GM23338 (cell line): ENCODE measurements around the gene UAP1. TPM values are rescaled to one million over a fixed set of nuclear protein-coding genes. Genes with fewer than 3 reads are reported as not detected.

Experiments used
- ATAC-seq: fragments of 200-7000 bp; cut with Tn5 transposase; 3 replicates; pipeline ENCODE4 v1.9.1; 2020
- DNase-seq: peaks from one replicate; pipeline ENCODE4 v3.0.0-alpha.2; 2015; ENCODE audit warnings: low spot score
- H2AFZ ChIP-seq: fragments of 200-600 bp; sonication (generic); 2 replicates; pipeline ENCODE4 v1.8.0; 2016; ENCODE audit warnings: antibody characterized with exemption, mild to moderate bottlenecking, moderate library complexity
- H3F3A ChIP-seq: fragments of 200-600 bp; sonication (generic); replicated peaks from 2 replicates; pipeline ENCODE4 v1.8.0; 2017; ENCODE audit warnings: antibody characterized with exemption, mixed run types, low read depth
- H3K27ac ChIP-seq: fragments of 200-600 bp; sonication (generic); 2 replicates; pipeline ENCODE4 v1.6.1; 2016; ENCODE audit warnings: low read depth
- H3K27me3 ChIP-seq: fragments of 200-600 bp; sonication (generic); 2 replicates; pipeline ENCODE4 v1.8.0; 2016; ENCODE audit warnings: mild to moderate bottlenecking, mixed run types, moderate library complexity; ENCODE audit not compliant: insufficient read depth
- H3K36me3 ChIP-seq: fragments of 200-600 bp; sonication (generic); 2 replicates; pipeline ENCODE4 v1.8.0; 2016; ENCODE audit warnings: mild to moderate bottlenecking; ENCODE audit not compliant: insufficient read depth
- H3K4me1 ChIP-seq: fragments of 200-600 bp; sonication (generic); 2 replicates; pipeline ENCODE4 v1.8.0; 2016; ENCODE audit warnings: mild to moderate bottlenecking, moderate library complexity; ENCODE audit not compliant: insufficient read depth
- H3K4me2 ChIP-seq: fragments of 200-600 bp; sonication (generic); 2 replicates; pipeline ENCODE4 v1.7.1; 2017; ENCODE audit warnings: mixed run types
- H3K4me3 ChIP-seq: fragments of 200-600 bp; sonication (generic); 2 replicates; pipeline ENCODE4 v1.6.1; 2016; ENCODE audit warnings: mixed run types
- H3K79me2 ChIP-seq: fragments of 200-600 bp; sonication (generic); replicated peaks from 2 replicates; pipeline ENCODE4 v1.8.0; 2017; ENCODE audit warnings: mild to moderate bottlenecking; ENCODE audit not compliant: insufficient read depth
- H3K9me2 ChIP-seq: fragments of 200-600 bp; sonication (generic); 2 replicates; pipeline ENCODE4 v1.8.0; 2017; ENCODE audit not compliant: insufficient read depth
- H4K20me1 ChIP-seq: fragments of 200-600 bp; sonication (generic); replicated peaks from 2 replicates; pipeline ENCODE4 v1.8.0; 2017; ENCODE audit warnings: mild to moderate bottlenecking; ENCODE audit not compliant: insufficient read depth
- H3K27ac Mint-ChIP-seq: 2 replicates; pipeline ENCODE4 v1.8.0; 2020; ENCODE audit warnings: inconsistent platforms, mild to moderate bottlenecking, moderate library complexity, mixed read lengths
- H3K27me3 Mint-ChIP-seq: 3 replicates; pipeline ENCODE4 v1.8.0; 2022; ENCODE audit warnings: low read depth, mild to moderate bottlenecking, moderate library complexity, mixed read lengths, inconsistent platforms; ENCODE audit not compliant: insufficient read depth, poor library complexity
- H3K36me3 Mint-ChIP-seq: 3 replicates; pipeline ENCODE4 v1.8.0; 2021; ENCODE audit warnings: low read depth, mild to moderate bottlenecking, inconsistent platforms, moderate library complexity, mixed read lengths
- H3K4me1 Mint-ChIP-seq: 3 replicates; pipeline ENCODE4 v1.8.0; 2020; ENCODE audit warnings: mild to moderate bottlenecking, inconsistent platforms, mixed read lengths
- H3K4me3 Mint-ChIP-seq: 3 replicates; pipeline ENCODE4 v1.8.0; 2021; ENCODE audit warnings: moderate library complexity, mild to moderate bottlenecking, inconsistent platforms, mixed read lengths
- H3K9me3 Mint-ChIP-seq: 3 replicates; pipeline ENCODE4 v1.8.0; 2020; ENCODE audit warnings: moderate library complexity, mild to moderate bottlenecking, inconsistent platforms, mixed read lengths
- CREB1 ChIP-seq: fragments of 250-450 bp; sonication (Bioruptor Pico); IDR thresholded peaks from 2 replicates; pipeline ENCODE4 v1.5.0; 2020; ENCODE audit warnings: low read depth, mild to moderate bottlenecking, moderate library complexity
- EZH2 ChIP-seq: fragments of 200-600 bp; sonication (generic); IDR thresholded peaks from one replicate; pipeline ENCODE4 v1.8.0; 2017; ENCODE audit warnings: antibody characterized with exemption, mild to moderate bottlenecking, low read depth; ENCODE audit not compliant: unreplicated experiment
- EZH2phosphoT487 ChIP-seq: fragments of 200-600 bp; sonication (generic); IDR thresholded peaks from one replicate; pipeline ENCODE4 v1.8.1; 2018; ENCODE audit warnings: antibody characterized with exemption; ENCODE audit not compliant: unreplicated experiment
- JUNB ChIP-seq: IDR thresholded peaks from one replicate; pipeline ENCODE4 v1.6.1; 2016; ENCODE audit warnings: antibody characterized with exemption; ENCODE audit not compliant: unreplicated experiment
- NANOG ChIP-seq: IDR thresholded peaks from 2 replicates; pipeline ENCODE4 v1.6.1; 2016; ENCODE audit warnings: antibody characterized with exemption, borderline replicate concordance
- POLR2AphosphoS5 ChIP-seq: IDR thresholded peaks from 2 replicates; pipeline ENCODE4 v1.6.1; 2016; ENCODE audit warnings: antibody characterized with exemption, low read depth
- STAT1 ChIP-seq: IDR thresholded peaks from one replicate; pipeline ENCODE4 v1.6.1; 2016; ENCODE audit warnings: antibody characterized with exemption; ENCODE audit not compliant: unreplicated experiment
- ZNF114 ChIP-seq: fragments of 250-450 bp; sonication (Bioruptor Pico); IDR thresholded peaks from 2 replicates; pipeline ENCODE4 v1.5.0; 2020; ENCODE audit warnings: mild to moderate bottlenecking, moderate library complexity
- ZNF331 ChIP-seq: fragments of 250-450 bp; sonication (Bioruptor Pico); IDR thresholded peaks from 2 replicates; pipeline ENCODE4 v1.5.0; 2020; ENCODE audit warnings: low read depth, mild to moderate bottlenecking, moderate library complexity
- polyA plus RNA-seq: library from polyadenylated mRNA; unstranded; fragments of >200 nt; fragmentation: Nextera tagmentation; extraction: Ambion mirVana; gene quantifications from 2 replicates; pipeline ENCODE4 v1.2.1, GENCODE V29; 2016
- total RNA-seq: library from RNA; depleted of rRNA; stranded (reverse); fragments of >200 nt; shearing (Covaris generic); gene quantifications from 2 replicates; pipeline ENCODE4 v1.2.3, GENCODE V29; 2014
- TF ChIP-seq, protein P1 (sequence below): IDR thresholded peaks from one replicate; pipeline ENCODE4 v1.6.1; 2018; ENCODE audit warnings: antibody characterized with exemption; ENCODE audit not compliant: unreplicated experiment
- TF ChIP-seq, protein P2 (sequence below): IDR thresholded peaks from 2 replicates; pipeline ENCODE4 v1.6.1; 2016; ENCODE audit warnings: antibody characterized with exemption
- TF ChIP-seq, protein P3 (sequence below): fragments of 250-450 bp; sonication (Bioruptor Pico); IDR thresholded peaks from 2 replicates; pipeline ENCODE4 v1.5.0; 2020; ENCODE audit warnings: mild to moderate bottlenecking, moderate library complexity
- TF ChIP-seq, protein P4 (sequence below), 2 experiments: fragments of 200-600 bp in 1 of 2; sonication (generic) in 1 of 2; conservative IDR thresholded peaks; 2 replicates each; pipeline versions ENCODE4 v1.5.1 to v1.6.1; 2016 to 2017; ENCODE audit warnings: antibody characterized with exemption in 2 of 2, low read depth in 2 of 2, mild to moderate bottlenecking in 2 of 2, moderate library complexity in 1 of 2

The UAP1 gene
- total and polyA plus RNA-seq, 2 experiments from 2014 or later, result 26.7 to 33.3 TPM

DNA sequence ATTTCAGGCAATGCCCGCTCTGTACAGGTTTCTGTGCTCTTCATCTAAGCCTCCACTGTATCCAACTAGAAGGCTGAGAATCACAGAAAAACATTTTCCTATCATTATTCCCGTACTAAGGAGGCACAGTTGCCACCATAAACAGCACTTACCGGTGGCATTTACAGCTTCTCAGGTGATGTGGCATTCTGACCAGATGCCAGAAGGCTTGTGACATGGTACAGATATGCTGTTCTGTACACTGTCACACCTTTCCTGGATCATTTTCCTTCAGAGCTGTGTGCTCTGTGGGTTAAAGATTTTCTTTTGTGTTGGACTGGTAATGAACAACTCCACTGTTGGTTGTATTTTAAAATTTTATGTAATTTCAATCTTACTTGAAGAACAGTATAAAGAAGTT, 4.0 kb upstream of the UAP1 start:
- Histone ChIP-seq H3K9me2 (no peaks in the 10 kb centered on the region), H3K36me3 (no peaks in the 10 kb centered on the region), H3K4me1 (0 out of 2 replicates have a peak, but pooled peaks cover 4% of the 10 kb centered on the region), H2AFZ (peak overlapping the region; percentile 59; the same call in 1 of the 2 replicates), H3K27me3 (peaks cover 7% of the 10 kb centered on the region; the same call in 1 of the 2 replicates), H3F3A (no peaks in the 10 kb centered on the region), H3K79me2 (peaks cover 2% of the 10 kb centered on the region; the same call in 1 of the 2 replicates), H3K27ac (no peak overlapping the region), H3K4me2 (no peak overlapping the region), H4K20me1 (no peaks in the 10 kb centered on the region; the same call in 1 of the 2 replicates), H3K4me3 (no peak overlapping the region)
- peaks cover 2% of the 10 kb centered on the region for H3K27me3 Mint-ChIP-seq
- TF ChIP-seq CREB1 (CRISPR knock-in tag), result no peak
- TF ChIP-seq, protein P1, sequence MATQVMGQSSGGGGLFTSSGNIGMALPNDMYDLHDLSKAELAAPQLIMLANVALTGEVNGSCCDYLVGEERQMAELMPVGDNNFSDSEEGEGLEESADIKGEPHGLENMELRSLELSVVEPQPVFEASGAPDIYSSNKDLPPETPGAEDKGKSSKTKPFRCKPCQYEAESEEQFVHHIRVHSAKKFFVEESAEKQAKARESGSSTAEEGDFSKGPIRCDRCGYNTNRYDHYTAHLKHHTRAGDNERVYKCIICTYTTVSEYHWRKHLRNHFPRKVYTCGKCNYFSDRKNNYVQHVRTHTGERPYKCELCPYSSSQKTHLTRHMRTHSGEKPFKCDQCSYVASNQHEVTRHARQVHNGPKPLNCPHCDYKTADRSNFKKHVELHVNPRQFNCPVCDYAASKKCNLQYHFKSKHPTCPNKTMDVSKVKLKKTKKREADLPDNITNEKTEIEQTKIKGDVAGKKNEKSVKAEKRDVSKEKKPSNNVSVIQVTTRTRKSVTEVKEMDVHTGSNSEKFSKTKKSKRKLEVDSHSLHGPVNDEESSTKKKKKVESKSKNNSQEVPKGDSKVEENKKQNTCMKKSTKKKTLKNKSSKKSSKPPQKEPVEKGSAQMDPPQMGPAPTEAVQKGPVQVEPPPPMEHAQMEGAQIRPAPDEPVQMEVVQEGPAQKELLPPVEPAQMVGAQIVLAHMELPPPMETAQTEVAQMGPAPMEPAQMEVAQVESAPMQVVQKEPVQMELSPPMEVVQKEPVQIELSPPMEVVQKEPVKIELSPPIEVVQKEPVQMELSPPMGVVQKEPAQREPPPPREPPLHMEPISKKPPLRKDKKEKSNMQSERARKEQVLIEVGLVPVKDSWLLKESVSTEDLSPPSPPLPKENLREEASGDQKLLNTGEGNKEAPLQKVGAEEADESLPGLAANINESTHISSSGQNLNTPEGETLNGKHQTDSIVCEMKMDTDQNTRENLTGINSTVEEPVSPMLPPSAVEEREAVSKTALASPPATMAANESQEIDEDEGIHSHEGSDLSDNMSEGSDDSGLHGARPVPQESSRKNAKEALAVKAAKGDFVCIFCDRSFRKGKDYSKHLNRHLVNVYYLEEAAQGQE, result no peak
- TF ChIP-seq NANOG, result no peak
- no peak for TF ChIP-seq POLR2AphosphoS5
- no peak for TF ChIP-seq STAT1
- TF ChIP-seq, protein P2, sequence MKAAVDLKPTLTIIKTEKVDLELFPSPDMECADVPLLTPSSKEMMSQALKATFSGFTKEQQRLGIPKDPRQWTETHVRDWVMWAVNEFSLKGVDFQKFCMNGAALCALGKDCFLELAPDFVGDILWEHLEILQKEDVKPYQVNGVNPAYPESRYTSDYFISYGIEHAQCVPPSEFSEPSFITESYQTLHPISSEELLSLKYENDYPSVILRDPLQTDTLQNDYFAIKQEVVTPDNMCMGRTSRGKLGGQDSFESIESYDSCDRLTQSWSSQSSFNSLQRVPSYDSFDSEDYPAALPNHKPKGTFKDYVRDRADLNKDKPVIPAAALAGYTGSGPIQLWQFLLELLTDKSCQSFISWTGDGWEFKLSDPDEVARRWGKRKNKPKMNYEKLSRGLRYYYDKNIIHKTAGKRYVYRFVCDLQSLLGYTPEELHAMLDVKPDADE, result no peak
- TF ChIP-seq JUNB, result no peak
- TF ChIP-seq, protein P3, sequence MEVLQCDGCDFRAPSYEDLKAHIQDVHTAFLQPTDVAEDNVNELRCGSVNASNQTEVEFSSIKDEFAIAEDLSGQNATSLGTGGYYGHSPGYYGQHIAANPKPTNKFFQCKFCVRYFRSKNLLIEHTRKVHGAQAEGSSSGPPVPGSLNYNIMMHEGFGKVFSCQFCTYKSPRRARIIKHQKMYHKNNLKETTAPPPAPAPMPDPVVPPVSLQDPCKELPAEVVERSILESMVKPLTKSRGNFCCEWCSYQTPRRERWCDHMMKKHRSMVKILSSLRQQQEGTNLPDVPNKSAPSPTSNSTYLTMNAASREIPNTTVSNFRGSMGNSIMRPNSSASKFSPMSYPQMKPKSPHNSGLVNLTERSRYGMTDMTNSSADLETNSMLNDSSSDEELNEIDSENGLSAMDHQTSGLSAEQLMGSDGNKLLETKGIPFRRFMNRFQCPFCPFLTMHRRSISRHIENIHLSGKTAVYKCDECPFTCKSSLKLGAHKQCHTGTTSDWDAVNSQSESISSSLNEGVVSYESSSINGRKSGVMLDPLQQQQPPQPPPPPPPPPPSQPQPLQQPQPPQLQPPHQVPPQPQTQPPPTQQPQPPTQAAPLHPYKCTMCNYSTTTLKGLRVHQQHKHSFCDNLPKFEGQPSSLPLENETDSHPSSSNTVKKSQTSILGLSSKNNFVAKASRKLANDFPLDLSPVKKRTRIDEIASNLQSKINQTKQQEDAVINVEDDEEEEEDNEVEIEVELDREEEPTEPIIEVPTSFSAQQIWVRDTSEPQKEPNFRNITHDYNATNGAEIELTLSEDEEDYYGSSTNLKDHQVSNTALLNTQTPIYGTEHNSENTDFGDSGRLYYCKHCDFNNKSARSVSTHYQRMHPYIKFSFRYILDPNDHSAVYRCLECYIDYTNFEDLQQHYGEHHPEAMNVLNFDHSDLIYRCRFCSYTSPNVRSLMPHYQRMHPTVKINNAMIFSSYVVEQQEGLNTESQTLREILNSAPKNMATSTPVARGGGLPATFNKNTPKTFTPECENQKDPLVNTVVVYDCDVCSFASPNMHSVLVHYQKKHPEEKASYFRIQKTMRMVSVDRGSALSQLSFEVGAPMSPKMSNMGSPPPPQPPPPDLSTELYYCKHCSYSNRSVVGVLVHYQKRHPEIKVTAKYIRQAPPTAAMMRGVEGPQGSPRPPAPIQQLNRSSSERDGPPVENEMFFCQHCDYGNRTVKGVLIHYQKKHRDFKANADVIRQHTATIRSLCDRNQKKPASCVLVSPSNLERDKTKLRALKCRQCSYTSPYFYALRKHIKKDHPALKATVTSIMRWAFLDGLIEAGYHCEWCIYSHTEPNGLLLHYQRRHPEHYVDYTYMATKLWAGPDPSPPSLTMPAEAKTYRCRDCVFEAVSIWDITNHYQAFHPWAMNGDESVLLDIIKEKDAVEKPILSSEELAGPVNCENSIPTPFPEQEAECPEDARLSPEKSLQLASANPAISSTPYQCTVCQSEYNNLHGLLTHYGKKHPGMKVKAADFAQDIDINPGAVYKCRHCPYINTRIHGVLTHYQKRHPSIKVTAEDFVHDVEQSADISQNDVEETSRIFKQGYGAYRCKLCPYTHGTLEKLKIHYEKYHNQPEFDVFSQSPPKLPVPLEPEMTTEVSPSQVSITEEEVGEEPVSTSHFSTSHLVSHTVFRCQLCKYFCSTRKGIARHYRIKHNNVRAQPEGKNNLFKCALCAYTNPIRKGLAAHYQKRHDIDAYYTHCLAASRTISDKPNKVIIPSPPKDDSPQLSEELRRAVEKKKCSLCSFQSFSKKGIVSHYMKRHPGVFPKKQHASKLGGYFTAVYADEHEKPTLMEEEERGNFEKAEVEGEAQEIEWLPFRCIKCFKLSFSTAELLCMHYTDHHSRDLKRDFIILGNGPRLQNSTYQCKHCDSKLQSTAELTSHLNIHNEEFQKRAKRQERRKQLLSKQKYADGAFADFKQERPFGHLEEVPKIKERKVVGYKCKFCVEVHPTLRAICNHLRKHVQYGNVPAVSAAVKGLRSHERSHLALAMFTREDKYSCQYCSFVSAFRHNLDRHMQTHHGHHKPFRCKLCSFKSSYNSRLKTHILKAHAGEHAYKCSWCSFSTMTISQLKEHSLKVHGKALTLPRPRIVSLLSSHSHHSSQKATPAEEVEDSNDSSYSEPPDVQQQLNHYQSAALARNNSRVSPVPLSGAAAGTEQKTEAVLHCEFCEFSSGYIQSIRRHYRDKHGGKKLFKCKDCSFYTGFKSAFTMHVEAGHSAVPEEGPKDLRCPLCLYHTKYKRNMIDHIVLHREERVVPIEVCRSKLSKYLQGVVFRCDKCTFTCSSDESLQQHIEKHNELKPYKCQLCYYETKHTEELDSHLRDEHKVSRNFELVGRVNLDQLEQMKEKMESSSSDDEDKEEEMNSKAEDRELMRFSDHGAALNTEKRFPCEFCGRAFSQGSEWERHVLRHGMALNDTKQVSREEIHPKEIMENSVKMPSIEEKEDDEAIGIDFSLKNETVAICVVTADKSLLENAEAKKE (CRISPR knock-in tag), result no peak
- TF ChIP-seq, protein P4, sequence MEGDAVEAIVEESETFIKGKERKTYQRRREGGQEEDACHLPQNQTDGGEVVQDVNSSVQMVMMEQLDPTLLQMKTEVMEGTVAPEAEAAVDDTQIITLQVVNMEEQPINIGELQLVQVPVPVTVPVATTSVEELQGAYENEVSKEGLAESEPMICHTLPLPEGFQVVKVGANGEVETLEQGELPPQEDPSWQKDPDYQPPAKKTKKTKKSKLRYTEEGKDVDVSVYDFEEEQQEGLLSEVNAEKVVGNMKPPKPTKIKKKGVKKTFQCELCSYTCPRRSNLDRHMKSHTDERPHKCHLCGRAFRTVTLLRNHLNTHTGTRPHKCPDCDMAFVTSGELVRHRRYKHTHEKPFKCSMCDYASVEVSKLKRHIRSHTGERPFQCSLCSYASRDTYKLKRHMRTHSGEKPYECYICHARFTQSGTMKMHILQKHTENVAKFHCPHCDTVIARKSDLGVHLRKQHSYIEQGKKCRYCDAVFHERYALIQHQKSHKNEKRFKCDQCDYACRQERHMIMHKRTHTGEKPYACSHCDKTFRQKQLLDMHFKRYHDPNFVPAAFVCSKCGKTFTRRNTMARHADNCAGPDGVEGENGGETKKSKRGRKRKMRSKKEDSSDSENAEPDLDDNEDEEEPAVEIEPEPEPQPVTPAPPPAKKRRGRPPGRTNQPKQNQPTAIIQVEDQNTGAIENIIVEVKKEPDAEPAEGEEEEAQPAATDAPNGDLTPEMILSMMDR (conservative IDR thresholded peaks at IDR 0.05; ENCODE audit: low read depth in 2 of 2), result no peak
- TF ChIP-seq ZNF114, result no peak
- TF ChIP-seq ZNF331 (CRISPR knock-in tag), result no peak
- TF ChIP-seq EZH2phosphoT487, result no peak
- no peak for TF ChIP-seq EZH2
- ATAC-seq (no peak), DNase-seq (no peak)
- H3K4me3 Mint-ChIP-seq, result no peak overlapping the region
- peaks cover 11% of the 10 kb centered on the region; the same call in 2 of the 3 replicates for H3K4me1 Mint-ChIP-seq
- no peaks in the 10 kb centered on the region for H3K9me3 Mint-ChIP-seq
- no peak overlapping the region for H3K27ac Mint-ChIP-seq
- H3K36me3 Mint-ChIP-seq, result no peaks in the 10 kb centered on the region
